Kasumi-1 (cell line): ENCODE measurements around the gene MAN2C1.
"Not testable (repeated sequence)": the region's sequence is repeated elsewhere in the genome, so short reads cannot be mapped to it uniquely, and the experiment has no call there.

Experiments
- DNase-seq, 2 experiments: peaks; one replicate each; lab custom pipeline; 2025; lab: John Stamatoyannopoulos, UW

Gene MAN2C1

GRCh38 chr15:75361361-75361988 lies 6.9 kb downstream of the MAN2C1 start:
- no peak for DNase-seq

GRCh38 chr15:75360856-75361255 lies 7.6 kb downstream of the MAN2C1 start:
- no peak for DNase-seq

- DNase-seq = no peak
These were observed 8.0 kb downstream of the MAN2C1 start for GRCh38 chr15:75360391-75360790.

- no peak for DNase-seq
These were observed 8.7 kb downstream of the MAN2C1 start for GRCh38 chr15:75359537-75360250.

GRCh38 chr15:75358771-75359536 lies 9.5 kb downstream of the MAN2C1 start:
- DNase-seq = no peak

GRCh38 chr15:75357976-75358673 lies 10.3 kb downstream of the MAN2C1 start:
- DNase-seq = no peak

- DNase-seq = no peak
These were observed 11.9 kb downstream of the MAN2C1 start for GRCh38 chr15:75356517-75356916.

GRCh38 chr15:75356006-75356405 lies 12.4 kb downstream of the MAN2C1 start:
- no peak for DNase-seq

GRCh38 chr15:75355369-75355768 lies 13.0 kb downstream of the MAN2C1 start:
- no peak for DNase-seq

- DNase-seq = no peak
These were observed 14.0 kb downstream of the MAN2C1 start for GRCh38 chr15:75354454-75354853.

GRCh38 chr15:75353604-75354003 lies 14.8 kb downstream of the MAN2C1 start:
- DNase-seq = no peak

- no peak for DNase-seq
These were observed 16.0 kb downstream of the MAN2C1 start for GRCh38 chr15:75352186-75353080.

GRCh38 chr15:75350601-75351361 lies 17.6 kb downstream of the MAN2C1 start:
- DNase-seq = no peak

- DNase-seq = peak; percentile 58 to 63
These were observed 18.4 kb downstream of the MAN2C1 start for GRCh38 chr15:75349851-75350588.

- DNase-seq = not testable (repeated sequence)
These were observed 19.1 kb downstream of the MAN2C1 start for GRCh38 chr15:75349351-75349669.

- no peak for DNase-seq
These were observed 19.7 kb downstream of the MAN2C1 start for GRCh38 chr15:75348562-75349350.

- no peak for DNase-seq
These were observed 20.3 kb downstream of the MAN2C1 start for GRCh38 chr15:75348034-75348561.

- DNase-seq = peak; percentile 12 to 37
These were observed 21.0 kb downstream of the MAN2C1 start for GRCh38 chr15:75347222-75348033.
